PC-3 (cell line): ENCODE data around the gene PAPOLB.

Experiments used
- CTCF ChIP-seq: fragments of 300-600 bp; sonication (generic); conservative IDR thresholded peaks from 2 replicates; pipeline ENCODE4 v1.5.1; 2017; ENCODE audit warnings: antibody characterized with exemption, low read depth, mild to moderate bottlenecking, low read length
- EZH2 ChIP-seq: fragments of 300-600 bp; sonication (generic); IDR thresholded peaks from one replicate; pipeline ENCODE4 v1.6.1; 2017; ENCODE audit warnings: antibody characterized with exemption, mild to moderate bottlenecking, low read length; ENCODE audit not compliant: unreplicated experiment

GRCh38 chr7:4841007-4841784 is 20.6 kb downstream of the PAPOLB start:
- no peak for TF ChIP-seq CTCF
- no peak for TF ChIP-seq EZH2
